Chondrocyte (in vitro differentiated cells): ENCODE measurements around the gene CLCN1. TPM values are rescaled to one million over a fixed set of nuclear protein-coding genes. Genes with fewer than 3 reads are reported as not detected.

Experiments
- DNase-seq: peaks from one replicate; pipeline ENCODE4 v3.0.0; 2021; ENCODE audit warnings: mixed read lengths, low spot score
- H3K27ac Mint-ChIP-seq: one replicate; pipeline ENCODE4 v1.8.0; 2021; ENCODE audit warnings: mild to moderate bottlenecking, moderate library complexity, mixed read lengths; ENCODE audit not compliant: unreplicated experiment
- H3K27me3 Mint-ChIP-seq: 2 replicates; pipeline ENCODE4 v1.8.0; 2021; ENCODE audit warnings: low read depth, mixed read lengths
- H3K36me3 Mint-ChIP-seq: 2 replicates; pipeline ENCODE4 v1.8.0; 2021; ENCODE audit warnings: low read depth, mixed read lengths
- H3K4me1 Mint-ChIP-seq: 2 replicates; pipeline ENCODE4 v1.8.0; 2021; ENCODE audit warnings: low read depth, mild to moderate bottlenecking, mixed read lengths
- H3K4me3 Mint-ChIP-seq: one replicate; pipeline ENCODE4 v1.8.0; 2021; ENCODE audit warnings: mild to moderate bottlenecking, moderate library complexity, mixed read lengths; ENCODE audit not compliant: unreplicated experiment
- H3K9me3 Mint-ChIP-seq: 2 replicates; pipeline ENCODE4 v1.8.0; 2021; ENCODE audit warnings: low read depth, mixed read lengths
- CTCF ChIP-seq: fragments of 200-600 bp; sonication (generic); IDR thresholded peaks from 2 replicates; pipeline ENCODE4 v1.5.0; 2021; ENCODE audit warnings: antibody characterized with exemption, mild to moderate bottlenecking, moderate library complexity
- total RNA-seq: library from RNA; stranded (reverse); gene quantifications from 3 replicates; pipeline ENCODE4 v1.2.1, GENCODE V29; 2021

CLCN1 gene
- total RNA-seq, 1 donor from 2014 or later: not detected

- peak; percentile 44 for DNase-seq
- H3K27ac Mint-ChIP-seq: peak overlapping the region; percentile 89
- no peaks in the 10 kb centered on the region for H3K9me3 Mint-ChIP-seq
- H3K4me1 Mint-ChIP-seq: peaks cover 45% of the 10 kb centered on the region
- H3K4me3 Mint-ChIP-seq: no peak overlapping the region
- H3K36me3 Mint-ChIP-seq: peaks cover 27% of the 10 kb centered on the region
- TF ChIP-seq CTCF: no peak
- H3K27me3 Mint-ChIP-seq: no peaks in the 10 kb centered on the region
Observed at GRCh38 chr7:143392875-143393266, 77.0 kb downstream of the CLCN1 start.

- H3K27ac Mint-ChIP-seq: no peak overlapping the region
Observed at GRCh38 chr7:143393267-143394041, 77.5 kb downstream of the CLCN1 start.

GRCh38 chr7:143394068-143394467 is 78.2 kb downstream of the CLCN1 start:
- DNase-seq: no peak
- Mint-ChIP-seq H3K9me3 (no peaks in the 10 kb centered on the region), H3K4me3 (no peak overlapping the region), H3K27me3 (no peaks in the 10 kb centered on the region), H3K4me1 (peaks cover 41% of the 10 kb centered on the region), H3K27ac (no peak overlapping the region), H3K36me3 (peaks cover 24% of the 10 kb centered on the region)
- TF ChIP-seq CTCF: no peak

More at GRCh38 chr7:143393267-143394041, 77.5 kb downstream of the CLCN1 start:
- DNase-seq: peak; percentile 72
- no peaks in the 10 kb centered on the region for H3K27me3 Mint-ChIP-seq
- peaks cover 27% of the 10 kb centered on the region for H3K36me3 Mint-ChIP-seq
- no peak overlapping the region for H3K4me3 Mint-ChIP-seq
- H3K4me1 Mint-ChIP-seq: peaks cover 44% of the 10 kb centered on the region
- TF ChIP-seq CTCF: no peak
- no peaks in the 10 kb centered on the region for H3K9me3 Mint-ChIP-seq

GRCh38 chr7:143394777-143395176 is 78.9 kb downstream of the CLCN1 start:
- Mint-ChIP-seq H3K4me3 (no peak overlapping the region), H3K27ac (no peak overlapping the region), H3K9me3 (no peaks in the 10 kb centered on the region), H3K4me1 (peaks cover 34% of the 10 kb centered on the region), H3K36me3 (peaks cover 17% of the 10 kb centered on the region), H3K27me3 (no peaks in the 10 kb centered on the region)
- DNase-seq: no peak
- TF ChIP-seq CTCF: no peak

GRCh38 chr7:143395187-143396149 is 79.6 kb downstream of the CLCN1 start:
- H3K9me3 Mint-ChIP-seq: no peaks in the 10 kb centered on the region
- H3K4me1 Mint-ChIP-seq: peaks cover 27% of the 10 kb centered on the region
- no peak overlapping the region for H3K27ac Mint-ChIP-seq
- DNase-seq: no peak
- peak; percentile 44 for TF ChIP-seq CTCF
- no peak overlapping the region for H3K4me3 Mint-ChIP-seq
- H3K27me3 Mint-ChIP-seq: no peaks in the 10 kb centered on the region
- peaks cover 10% of the 10 kb centered on the region for H3K36me3 Mint-ChIP-seq
